WTC11 (cell line): ENCODE measurements around the gene SPNS3. TPM values are rescaled to one million over a fixed set of nuclear protein-coding genes. Genes with fewer than 3 reads are reported as not detected.

Experiments used
- ATAC-seq: fragments of 200-7000 bp; cut with Tn5 transposase; 2 replicates; pipeline ENCODE4 v1.10.0; 2021; ENCODE audit warnings: mild to moderate bottlenecking, moderate library complexity
- CTCF ChIA-PET: fragments of 300-600 bp; sonication (Branson Sonifier 250); formaldehyde crosslinking; loops from one replicate; lab custom pipeline; 2021; ENCODE audit warnings: antibody characterized with exemption; lab: Charles Lee
- POLR2A ChIA-PET: fragments of 350-600 bp; sonication (Branson Sonifier 250); formaldehyde crosslinking; loops from one replicate; lab custom pipeline; 2021; ENCODE audit warnings: antibody characterized with exemption; lab: Charles Lee
- DNase-seq: peaks from one replicate; pipeline ENCODE4 v3.0.0; 2021; ENCODE audit warnings: low spot score
- H3K27ac Mint-ChIP-seq: 2 replicates; pipeline ENCODE4 v1.8.0; 2021; ENCODE audit warnings: mixed read lengths
- H3K27me3 Mint-ChIP-seq: 2 replicates; pipeline ENCODE4 v1.8.0; 2021; ENCODE audit warnings: low read depth, mild to moderate bottlenecking, moderate library complexity, mixed read lengths
- H3K36me3 Mint-ChIP-seq: 2 replicates; pipeline ENCODE4 v1.8.0; 2021; ENCODE audit warnings: mixed read lengths
- H3K4me1 Mint-ChIP-seq: 2 replicates; pipeline ENCODE4 v1.8.0; 2022; ENCODE audit warnings: mixed read lengths
- H3K4me3 Mint-ChIP-seq: 2 replicates; pipeline ENCODE4 v1.8.0; 2021; ENCODE audit warnings: mild to moderate bottlenecking, moderate library complexity, mixed read lengths
- H3K9me3 Mint-ChIP-seq: 2 replicates; pipeline ENCODE4 v1.8.0; 2021; ENCODE audit warnings: mixed read lengths
- ATF1 ChIP-seq: sonication (generic); formaldehyde crosslinking; IDR thresholded peaks from 2 replicates; pipeline ENCODE4 v1.8.1; 2023; ENCODE audit warnings: mild to moderate bottlenecking, moderate library complexity, missing genetic modification reagents
- EMX1 ChIP-seq: fragments of 250-450 bp; sonication (Bioruptor Pico); IDR thresholded peaks from 2 replicates; pipeline ENCODE4 v1.8.0; 2021; ENCODE audit warnings: mild to moderate bottlenecking
- FOXK1 ChIP-seq: sonication (generic); formaldehyde crosslinking; IDR thresholded peaks from 2 replicates; pipeline ENCODE4 v1.8.0; 2022; ENCODE audit warnings: mild to moderate bottlenecking, moderate library complexity, missing genetic modification reagents
- FOXP1 ChIP-seq: sonication (generic); formaldehyde crosslinking; IDR thresholded peaks from 2 replicates; pipeline ENCODE4 v1.8.0; 2022; ENCODE audit warnings: missing genetic modification reagents, mild to moderate bottlenecking, moderate library complexity, borderline replicate concordance
- GTF2I ChIP-seq: fragments of 250-450 bp; sonication (Bioruptor Pico); conservative IDR thresholded peaks from 2 replicates; pipeline ENCODE4 v1.4.0; 2021; ENCODE audit warnings: mild to moderate bottlenecking
- MYBL2 ChIP-seq: sonication (generic); formaldehyde crosslinking; IDR thresholded peaks from 2 replicates; pipeline ENCODE4 v1.8.1; 2023; ENCODE audit warnings: mild to moderate bottlenecking, moderate library complexity, missing genetic modification reagents
- NFATC4 ChIP-seq: fragments of 250-450 bp; sonication (Bioruptor Pico); IDR thresholded peaks from 2 replicates; pipeline ENCODE4 v1.9.0; 2021; ENCODE audit warnings: mild to moderate bottlenecking
- NR1H2 ChIP-seq: sonication (generic); formaldehyde crosslinking; IDR thresholded peaks from 2 replicates; pipeline ENCODE4 v1.9.0; 2021; ENCODE audit warnings: mild to moderate bottlenecking, moderate library complexity, missing genetic modification reagents
- SP1 ChIP-seq: sonication (generic); formaldehyde crosslinking; conservative IDR thresholded peaks from 2 replicates; pipeline ENCODE4 v1.8.1; 2022; ENCODE audit warnings: missing genetic modification reagents
- TEAD1 ChIP-seq: sonication (generic); formaldehyde crosslinking; IDR thresholded peaks from 2 replicates; pipeline ENCODE4 v1.8.0; 2022; ENCODE audit warnings: mild to moderate bottlenecking, missing genetic modification reagents
- TP53 ChIP-seq: sonication (generic); formaldehyde crosslinking; IDR thresholded peaks from 2 replicates; pipeline ENCODE4 v1.8.1; 2023; ENCODE audit warnings: mild to moderate bottlenecking, missing genetic modification reagents
- ZNF121 ChIP-seq: sonication (generic); formaldehyde crosslinking; IDR thresholded peaks from 2 replicates; pipeline ENCODE4 v1.8.0; 2023; ENCODE audit warnings: missing genetic modification reagents
- ZNF232 ChIP-seq: sonication (generic); formaldehyde crosslinking; IDR thresholded peaks from 2 replicates; pipeline ENCODE4 v1.8.0; 2022; ENCODE audit warnings: mild to moderate bottlenecking, missing genetic modification reagents
- total RNA-seq: library from RNA; stranded (reverse); gene quantifications from 3 replicates; pipeline ENCODE4 v1.2.3, GENCODE V29; 2021
- TF ChIP-seq, protein P1 (sequence below): sonication (generic); formaldehyde crosslinking; IDR thresholded peaks from 2 replicates; pipeline ENCODE4 v1.8.1; 2023; ENCODE audit warnings: mild to moderate bottlenecking, missing genetic modification reagents
- TF ChIP-seq, protein P2 (sequence below): sonication (generic); formaldehyde crosslinking; IDR thresholded peaks from 2 replicates; pipeline ENCODE4 v1.8.1; 2023; ENCODE audit warnings: mild to moderate bottlenecking, moderate library complexity, missing genetic modification reagents
- TF ChIP-seq, protein P3 (sequence below): sonication (generic); formaldehyde crosslinking; IDR thresholded peaks from 2 replicates; pipeline ENCODE4 v1.8.0; 2023; ENCODE audit warnings: missing genetic modification reagents
- TF ChIP-seq, protein P4 (sequence below): sonication (generic); formaldehyde crosslinking; IDR thresholded peaks from 2 replicates; pipeline ENCODE4 v1.8.1; 2022; ENCODE audit warnings: mild to moderate bottlenecking, missing genetic modification reagents, moderate library complexity, borderline replicate concordance
- TF ChIP-seq, protein P5 (sequence below): fragments of 250-450 bp; sonication (Bioruptor Pico); IDR thresholded peaks from 2 replicates; pipeline ENCODE4 v1.9.0; 2021; ENCODE audit warnings: mild to moderate bottlenecking, borderline replicate concordance
- TF ChIP-seq, protein P6 (sequence below): sonication (generic); formaldehyde crosslinking; IDR thresholded peaks from 2 replicates; pipeline ENCODE4 v1.8.1; 2023; ENCODE audit warnings: mild to moderate bottlenecking, missing genetic modification reagents, moderate library complexity
- TF ChIP-seq, protein P7 (sequence below): sonication (generic); formaldehyde crosslinking; IDR thresholded peaks from 2 replicates; pipeline ENCODE4 v1.8.1; 2023; ENCODE audit warnings: mild to moderate bottlenecking, missing genetic modification reagents
- TF ChIP-seq, protein P8 (sequence below): sonication (generic); formaldehyde crosslinking; IDR thresholded peaks from 2 replicates; pipeline ENCODE4 v1.8.1; 2022; ENCODE audit warnings: mild to moderate bottlenecking, moderate library complexity, missing genetic modification reagents
- TF ChIP-seq, protein P9 (sequence below): sonication (generic); formaldehyde crosslinking; IDR thresholded peaks from 2 replicates; pipeline ENCODE4 v1.8.0; 2022; ENCODE audit warnings: mild to moderate bottlenecking, missing genetic modification reagents

Gene SPNS3
- total RNA-seq, 1 experiment from 2014 or later = not detected

DNA sequence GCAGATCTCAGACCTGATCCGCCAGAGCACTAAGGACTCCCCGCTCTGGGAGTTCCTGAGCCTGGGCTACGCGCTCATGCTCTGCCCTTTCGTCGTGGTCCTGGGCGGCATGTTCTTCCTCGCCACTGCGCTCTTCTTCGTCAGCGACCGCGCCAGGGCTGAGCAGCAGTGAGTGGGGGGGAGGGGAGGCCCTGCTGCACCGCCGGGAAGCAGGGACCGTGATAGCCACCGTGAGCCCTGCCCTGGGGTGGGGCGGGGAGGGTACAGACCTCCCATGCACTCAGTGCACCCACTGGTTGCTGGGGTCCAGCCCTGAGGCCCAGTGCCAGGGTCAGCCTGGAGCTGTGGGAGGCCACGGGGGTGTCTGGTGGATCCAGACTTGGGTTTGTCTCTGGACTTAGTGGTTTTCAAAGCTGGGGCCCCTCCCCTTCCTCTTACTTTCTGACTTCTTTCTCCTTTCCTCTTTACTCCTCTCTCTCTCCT, 102.6 kb downstream of the SPNS3 start:
- ATAC-seq (peak; percentile 17), DNase-seq (no peak)
- peaks cover 35% of the 10 kb centered on the region for H3K27me3 Mint-ChIP-seq
- ChIA-PET POLR2A (interaction anchor here (0.6 to 3.2 kb wide), 5 partner anchors 13 to 900 kb away, joined by 3 to 7 read pairs (median 4); partner anchors contain the start of gene SHPK), CTCF (interaction anchor here (0.8 to 8.2 kb wide), 5 partner anchors 15 to 115 kb away, joined by 3 to 57 read pairs (median 4); partner anchors contain the start of gene MYBBP1A)
- H3K4me1 Mint-ChIP-seq = peaks cover 18% of the 10 kb centered on the region
- H3K4me3 Mint-ChIP-seq = peak overlapping the region; percentile 60
- H3K27ac Mint-ChIP-seq = peak overlapping the region; percentile 53; the same call in 1 of the 2 replicates
- H3K36me3 Mint-ChIP-seq = peaks cover 7% of the 10 kb centered on the region
- H3K9me3 Mint-ChIP-seq = no peaks in the 10 kb centered on the region
- TF ChIP-seq TEAD1 = 0 out of 2 replicates have a peak, but pooled peaks have one; percentile 9
- no peak for TF ChIP-seq NFATC4 (CRISPR knock-in tag)
- TF ChIP-seq, protein P1, sequence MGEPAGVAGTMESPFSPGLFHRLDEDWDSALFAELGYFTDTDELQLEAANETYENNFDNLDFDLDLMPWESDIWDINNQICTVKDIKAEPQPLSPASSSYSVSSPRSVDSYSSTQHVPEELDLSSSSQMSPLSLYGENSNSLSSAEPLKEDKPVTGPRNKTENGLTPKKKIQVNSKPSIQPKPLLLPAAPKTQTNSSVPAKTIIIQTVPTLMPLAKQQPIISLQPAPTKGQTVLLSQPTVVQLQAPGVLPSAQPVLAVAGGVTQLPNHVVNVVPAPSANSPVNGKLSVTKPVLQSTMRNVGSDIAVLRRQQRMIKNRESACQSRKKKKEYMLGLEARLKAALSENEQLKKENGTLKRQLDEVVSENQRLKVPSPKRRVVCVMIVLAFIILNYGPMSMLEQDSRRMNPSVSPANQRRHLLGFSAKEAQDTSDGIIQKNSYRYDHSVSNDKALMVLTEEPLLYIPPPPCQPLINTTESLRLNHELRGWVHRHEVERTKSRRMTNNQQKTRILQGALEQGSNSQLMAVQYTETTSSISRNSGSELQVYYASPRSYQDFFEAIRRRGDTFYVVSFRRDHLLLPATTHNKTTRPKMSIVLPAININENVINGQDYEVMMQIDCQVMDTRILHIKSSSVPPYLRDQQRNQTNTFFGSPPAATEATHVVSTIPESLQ (CRISPR knock-in tag) = no peak
- no peak for TF ChIP-seq TP53 (CRISPR knock-in tag)
- peak; percentile 68; the same call in 1 of the 2 replicates for TF ChIP-seq EMX1 (CRISPR knock-in tag)
- TF ChIP-seq, protein P2, sequence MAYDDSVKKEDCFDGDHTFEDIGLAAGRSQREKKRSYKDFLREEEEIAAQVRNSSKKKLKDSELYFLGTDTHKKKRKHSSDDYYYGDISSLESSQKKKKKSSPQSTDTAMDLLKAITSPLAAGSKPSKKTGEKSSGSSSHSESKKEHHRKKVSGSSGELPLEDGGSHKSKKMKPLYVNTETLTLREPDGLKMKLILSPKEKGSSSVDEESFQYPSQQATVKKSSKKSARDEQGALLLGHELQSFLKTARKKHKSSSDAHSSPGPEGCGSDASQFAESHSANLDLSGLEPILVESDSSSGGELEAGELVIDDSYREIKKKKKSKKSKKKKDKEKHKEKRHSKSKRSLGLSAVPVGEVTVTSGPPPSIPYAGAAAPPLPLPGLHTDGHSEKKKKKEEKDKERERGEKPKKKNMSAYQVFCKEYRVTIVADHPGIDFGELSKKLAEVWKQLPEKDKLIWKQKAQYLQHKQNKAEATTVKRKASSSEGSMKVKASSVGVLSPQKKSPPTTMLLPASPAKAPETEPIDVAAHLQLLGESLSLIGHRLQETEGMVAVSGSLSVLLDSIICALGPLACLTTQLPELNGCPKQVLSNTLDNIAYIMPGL (CRISPR knock-in tag) = 0 out of 2 replicates have a peak, but pooled peaks have one; percentile 17
- TF ChIP-seq, protein P3, sequence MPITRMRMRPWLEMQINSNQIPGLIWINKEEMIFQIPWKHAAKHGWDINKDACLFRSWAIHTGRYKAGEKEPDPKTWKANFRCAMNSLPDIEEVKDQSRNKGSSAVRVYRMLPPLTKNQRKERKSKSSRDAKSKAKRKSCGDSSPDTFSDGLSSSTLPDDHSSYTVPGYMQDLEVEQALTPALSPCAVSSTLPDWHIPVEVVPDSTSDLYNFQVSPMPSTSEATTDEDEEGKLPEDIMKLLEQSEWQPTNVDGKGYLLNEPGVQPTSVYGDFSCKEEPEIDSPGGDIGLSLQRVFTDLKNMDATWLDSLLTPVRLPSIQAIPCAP (CRISPR knock-in tag) = 0 out of 2 replicates have a peak, but pooled peaks have one; percentile 50
- TF ChIP-seq, protein P4, sequence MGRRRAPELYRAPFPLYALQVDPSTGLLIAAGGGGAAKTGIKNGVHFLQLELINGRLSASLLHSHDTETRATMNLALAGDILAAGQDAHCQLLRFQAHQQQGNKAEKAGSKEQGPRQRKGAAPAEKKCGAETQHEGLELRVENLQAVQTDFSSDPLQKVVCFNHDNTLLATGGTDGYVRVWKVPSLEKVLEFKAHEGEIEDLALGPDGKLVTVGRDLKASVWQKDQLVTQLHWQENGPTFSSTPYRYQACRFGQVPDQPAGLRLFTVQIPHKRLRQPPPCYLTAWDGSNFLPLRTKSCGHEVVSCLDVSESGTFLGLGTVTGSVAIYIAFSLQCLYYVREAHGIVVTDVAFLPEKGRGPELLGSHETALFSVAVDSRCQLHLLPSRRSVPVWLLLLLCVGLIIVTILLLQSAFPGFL (CRISPR knock-in tag) = no peak
- TF ChIP-seq NR1H2 (CRISPR knock-in tag) = no peak
- TF ChIP-seq FOXK1 (CRISPR knock-in tag) = no peak
- TF ChIP-seq, protein P5, sequence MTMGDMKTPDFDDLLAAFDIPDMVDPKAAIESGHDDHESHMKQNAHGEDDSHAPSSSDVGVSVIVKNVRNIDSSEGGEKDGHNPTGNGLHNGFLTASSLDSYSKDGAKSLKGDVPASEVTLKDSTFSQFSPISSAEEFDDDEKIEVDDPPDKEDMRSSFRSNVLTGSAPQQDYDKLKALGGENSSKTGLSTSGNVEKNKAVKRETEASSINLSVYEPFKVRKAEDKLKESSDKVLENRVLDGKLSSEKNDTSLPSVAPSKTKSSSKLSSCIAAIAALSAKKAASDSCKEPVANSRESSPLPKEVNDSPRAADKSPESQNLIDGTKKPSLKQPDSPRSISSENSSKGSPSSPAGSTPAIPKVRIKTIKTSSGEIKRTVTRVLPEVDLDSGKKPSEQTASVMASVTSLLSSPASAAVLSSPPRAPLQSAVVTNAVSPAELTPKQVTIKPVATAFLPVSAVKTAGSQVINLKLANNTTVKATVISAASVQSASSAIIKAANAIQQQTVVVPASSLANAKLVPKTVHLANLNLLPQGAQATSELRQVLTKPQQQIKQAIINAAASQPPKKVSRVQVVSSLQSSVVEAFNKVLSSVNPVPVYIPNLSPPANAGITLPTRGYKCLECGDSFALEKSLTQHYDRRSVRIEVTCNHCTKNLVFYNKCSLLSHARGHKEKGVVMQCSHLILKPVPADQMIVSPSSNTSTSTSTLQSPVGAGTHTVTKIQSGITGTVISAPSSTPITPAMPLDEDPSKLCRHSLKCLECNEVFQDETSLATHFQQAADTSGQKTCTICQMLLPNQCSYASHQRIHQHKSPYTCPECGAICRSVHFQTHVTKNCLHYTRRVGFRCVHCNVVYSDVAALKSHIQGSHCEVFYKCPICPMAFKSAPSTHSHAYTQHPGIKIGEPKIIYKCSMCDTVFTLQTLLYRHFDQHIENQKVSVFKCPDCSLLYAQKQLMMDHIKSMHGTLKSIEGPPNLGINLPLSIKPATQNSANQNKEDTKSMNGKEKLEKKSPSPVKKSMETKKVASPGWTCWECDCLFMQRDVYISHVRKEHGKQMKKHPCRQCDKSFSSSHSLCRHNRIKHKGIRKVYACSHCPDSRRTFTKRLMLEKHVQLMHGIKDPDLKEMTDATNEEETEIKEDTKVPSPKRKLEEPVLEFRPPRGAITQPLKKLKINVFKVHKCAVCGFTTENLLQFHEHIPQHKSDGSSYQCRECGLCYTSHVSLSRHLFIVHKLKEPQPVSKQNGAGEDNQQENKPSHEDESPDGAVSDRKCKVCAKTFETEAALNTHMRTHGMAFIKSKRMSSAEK = no peak
- peak; percentile 77; the same call in 1 of the 2 replicates for TF ChIP-seq ZNF232 (CRISPR knock-in tag)
- TF ChIP-seq, protein P6, sequence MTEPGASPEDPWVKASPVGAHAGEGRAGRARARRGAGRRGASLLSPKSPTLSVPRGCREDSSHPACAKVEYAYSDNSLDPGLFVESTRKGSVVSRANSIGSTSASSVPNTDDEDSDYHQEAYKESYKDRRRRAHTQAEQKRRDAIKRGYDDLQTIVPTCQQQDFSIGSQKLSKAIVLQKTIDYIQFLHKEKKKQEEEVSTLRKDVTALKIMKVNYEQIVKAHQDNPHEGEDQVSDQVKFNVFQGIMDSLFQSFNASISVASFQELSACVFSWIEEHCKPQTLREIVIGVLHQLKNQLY (CRISPR knock-in tag) = no peak
- no peak for TF ChIP-seq GTF2I
- TF ChIP-seq ATF1 = 0 out of 2 replicates have a peak, but pooled peaks have one; percentile 28
- TF ChIP-seq ZNF121 = peak; percentile 78
- TF ChIP-seq, protein P7, sequence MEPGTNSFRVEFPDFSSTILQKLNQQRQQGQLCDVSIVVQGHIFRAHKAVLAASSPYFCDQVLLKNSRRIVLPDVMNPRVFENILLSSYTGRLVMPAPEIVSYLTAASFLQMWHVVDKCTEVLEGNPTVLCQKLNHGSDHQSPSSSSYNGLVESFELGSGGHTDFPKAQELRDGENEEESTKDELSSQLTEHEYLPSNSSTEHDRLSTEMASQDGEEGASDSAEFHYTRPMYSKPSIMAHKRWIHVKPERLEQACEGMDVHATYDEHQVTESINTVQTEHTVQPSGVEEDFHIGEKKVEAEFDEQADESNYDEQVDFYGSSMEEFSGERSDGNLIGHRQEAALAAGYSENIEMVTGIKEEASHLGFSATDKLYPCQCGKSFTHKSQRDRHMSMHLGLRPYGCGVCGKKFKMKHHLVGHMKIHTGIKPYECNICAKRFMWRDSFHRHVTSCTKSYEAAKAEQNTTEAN (CRISPR knock-in tag) = 0 out of 2 replicates have a peak, but pooled peaks have one; percentile 66
- peak; percentile 24; the same call in 1 of the 2 replicates for TF ChIP-seq MYBL2 (CRISPR knock-in tag)
- TF ChIP-seq, protein P8, sequence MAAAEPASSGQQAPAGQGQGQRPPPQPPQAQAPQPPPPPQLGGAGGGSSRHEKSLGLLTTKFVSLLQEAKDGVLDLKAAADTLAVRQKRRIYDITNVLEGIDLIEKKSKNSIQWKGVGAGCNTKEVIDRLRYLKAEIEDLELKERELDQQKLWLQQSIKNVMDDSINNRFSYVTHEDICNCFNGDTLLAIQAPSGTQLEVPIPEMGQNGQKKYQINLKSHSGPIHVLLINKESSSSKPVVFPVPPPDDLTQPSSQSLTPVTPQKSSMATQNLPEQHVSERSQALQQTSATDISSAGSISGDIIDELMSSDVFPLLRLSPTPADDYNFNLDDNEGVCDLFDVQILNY = no peak
- peak; percentile 23; the same call in 1 of the 2 replicates for TF ChIP-seq SP1 (CRISPR knock-in tag)
- TF ChIP-seq, protein P9, sequence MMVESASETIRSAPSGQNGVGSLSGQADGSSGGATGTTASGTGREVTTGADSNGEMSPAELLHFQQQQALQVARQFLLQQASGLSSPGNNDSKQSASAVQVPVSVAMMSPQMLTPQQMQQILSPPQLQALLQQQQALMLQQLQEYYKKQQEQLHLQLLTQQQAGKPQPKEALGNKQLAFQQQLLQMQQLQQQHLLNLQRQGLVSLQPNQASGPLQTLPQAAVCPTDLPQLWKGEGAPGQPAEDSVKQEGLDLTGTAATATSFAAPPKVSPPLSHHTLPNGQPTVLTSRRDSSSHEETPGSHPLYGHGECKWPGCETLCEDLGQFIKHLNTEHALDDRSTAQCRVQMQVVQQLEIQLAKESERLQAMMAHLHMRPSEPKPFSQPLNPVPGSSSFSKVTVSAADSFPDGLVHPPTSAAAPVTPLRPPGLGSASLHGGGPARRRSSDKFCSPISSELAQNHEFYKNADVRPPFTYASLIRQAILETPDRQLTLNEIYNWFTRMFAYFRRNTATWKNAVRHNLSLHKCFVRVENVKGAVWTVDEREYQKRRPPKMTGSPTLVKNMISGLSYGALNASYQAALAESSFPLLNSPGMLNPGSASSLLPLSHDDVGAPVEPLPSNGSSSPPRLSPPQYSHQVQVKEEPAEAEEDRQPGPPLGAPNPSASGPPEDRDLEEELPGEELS (CRISPR knock-in tag) = peak; percentile 32; the same call in 1 of the 2 replicates
- peak; percentile 88; the same call in 1 of the 2 replicates for TF ChIP-seq FOXP1
